GM19463 (cell line): ENCODE results near the gene SNX5.

Experiments used
- ATAC-seq: cut with Tn5 transposase; IDR thresholded peaks from one replicate; pipeline ENCODE4 v1.9.1; 2021; ENCODE audit warnings: mild to moderate bottlenecking, moderate library complexity; ENCODE audit not compliant: unreplicated experiment

SNX5 gene

GRCh38 chr20:17921774-17922173, 46.8 kb downstream of the SNX5 start:
- ATAC-seq: no peak

GRCh38 chr20:17919149-17919548, 49.4 kb downstream of the SNX5 start:
- ATAC-seq: no peak

- ATAC-seq: no peak
Measured at GRCh38 chr20:17917832-17918618, 50.6 kb downstream of the SNX5 start.

GRCh38 chr20:17916433-17916891, 52.1 kb downstream of the SNX5 start:
- ATAC-seq: no peak

GRCh38 chr20:17914957-17915356, 53.6 kb downstream of the SNX5 start:
- no peak for ATAC-seq

GRCh38 chr20:17912916-17913315, 55.7 kb downstream of the SNX5 start:
- no peak for ATAC-seq

GRCh38 chr20:17911927-17912326, 56.7 kb downstream of the SNX5 start:
- no peak for ATAC-seq

GRCh38 chr20:17910828-17911294, 57.7 kb downstream of the SNX5 start:
- ATAC-seq: no peak

- no peak for ATAC-seq
Measured at GRCh38 chr20:17909869-17910321, 58.7 kb downstream of the SNX5 start.

GRCh38 chr20:17905544-17905943, 63.0 kb downstream of the SNX5 start:
- ATAC-seq: no peak

- ATAC-seq: peak; percentile 81
Measured at GRCh38 chr20:17904027-17904426, 64.6 kb downstream of the SNX5 start.

GRCh38 chr20:17902531-17903083, 66.0 kb downstream of the SNX5 start:
- no peak for ATAC-seq

- ATAC-seq: no peak
Measured at GRCh38 chr20:17901971-17902370, 66.6 kb downstream of the SNX5 start.

- no peak for ATAC-seq
Measured at GRCh38 chr20:17898548-17898994, 70.0 kb downstream of the SNX5 start.

- ATAC-seq: no peak
Measured at GRCh38 chr20:17897566-17898307, 70.9 kb downstream of the SNX5 start.

GRCh38 chr20:17896771-17897369, 71.7 kb downstream of the SNX5 start:
- peak; percentile 62 for ATAC-seq

GRCh38 chr20:17896193-17896723, 72.3 kb downstream of the SNX5 start:
- ATAC-seq: no peak

GRCh38 chr20:17895641-17896171, 72.9 kb downstream of the SNX5 start:
- peak; percentile 60 for ATAC-seq

- no peak for ATAC-seq
Measured at GRCh38 chr20:17893445-17893844, 75.1 kb downstream of the SNX5 start.

- ATAC-seq: no peak
Measured at GRCh38 chr20:17892189-17892938, 76.2 kb downstream of the SNX5 start.
